A549 (cell line): ENCODE data around the gene METTL1.

Experiments
- CBX8 ChIP-seq: fragments of 200-600 bp; sonication (generic); IDR thresholded peaks from 2 replicates; pipeline ENCODE4 v1.6.1; 2016
- CTCF ChIP-seq: fragments of >200 bp; sonication (Bioruptor Twin); formaldehyde crosslinking; IDR thresholded peaks from 3 replicates; pipeline ENCODE4 v1.5.1; 2016
- HDAC2 ChIP-seq: fragments of 200-600 bp; sonication (generic); IDR thresholded peaks from 2 replicates; pipeline ENCODE4 v1.6.1; 2016
- HOXA7 ChIP-seq: fragments of 250-450 bp; sonication (Bioruptor Pico); IDR thresholded peaks from 2 replicates; pipeline ENCODE4 v1.5.0; 2020; ENCODE audit warnings: mild to moderate bottlenecking, moderate library complexity
- POLR2A ChIP-seq: IDR thresholded peaks from 2 replicates; pipeline ENCODE4 v1.6.1; 2012; ENCODE audit warnings: mild to moderate bottlenecking, low read length
- RCOR1 ChIP-seq: fragments of 150-350 bp; IDR thresholded peaks from 2 replicates; pipeline ENCODE4 v1.6.1; 2014; ENCODE audit warnings: antibody characterized with exemption, low read length, low read depth
- RNF2 ChIP-seq: fragments of 200-600 bp; sonication (generic); IDR thresholded peaks from 2 replicates; pipeline ENCODE4 v1.6.1; 2016; ENCODE audit warnings: low read depth, mild to moderate bottlenecking, antibody characterized with exemption, moderate library complexity, borderline replicate concordance
- TF ChIP-seq, protein P1 (sequence below): IDR thresholded peaks from 2 replicates; pipeline ENCODE4 v1.6.1; 2012

DNA sequence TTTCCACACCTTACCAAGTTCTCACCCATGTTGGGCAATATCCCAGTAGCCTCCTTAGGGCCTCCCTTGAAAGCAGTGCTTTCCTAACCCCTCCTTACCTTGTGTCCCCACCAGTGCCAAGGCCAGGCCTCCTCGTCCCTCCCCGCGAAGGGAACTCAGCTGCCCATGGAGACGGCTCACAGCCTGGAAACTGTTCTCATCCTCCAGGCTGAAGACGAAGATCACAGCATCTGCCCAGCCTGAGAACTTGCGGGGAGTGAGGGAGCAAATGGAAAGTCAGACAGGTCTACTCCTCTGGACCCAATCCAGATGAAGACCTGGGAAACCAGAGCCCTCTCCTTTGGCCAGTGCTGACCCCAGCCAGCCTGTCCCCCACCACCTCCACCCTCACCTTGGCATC, 38.0 kb downstream of the METTL1 start:
- TF ChIP-seq HDAC2 (no peak), CBX8 (no peak), CTCF (no peak), RNF2 (no peak), HOXA7 (no peak), POLR2A (no peak), RCOR1 (no peak)
- TF ChIP-seq, protein P1, sequence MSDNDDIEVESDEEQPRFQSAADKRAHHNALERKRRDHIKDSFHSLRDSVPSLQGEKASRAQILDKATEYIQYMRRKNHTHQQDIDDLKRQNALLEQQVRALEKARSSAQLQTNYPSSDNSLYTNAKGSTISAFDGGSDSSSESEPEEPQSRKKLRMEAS, result no peak
